ENCODE results near the gene PITPNC1.

Gene PITPNC1

GRCh38 chr17:67521775-67522069 lies 144.6 kb downstream of the PITPNC1 start:
- no peak overlapping the region for H3K9ac ChIP-seq (ENCODE audit: low read depth, low read length)
- no peaks in the 10 kb centered on the region for H3K36me3 ChIP-seq (ENCODE audit: insufficient read depth, low read length)
- H3K9me3 ChIP-seq (replicated peaks; ENCODE audit: low read length), result peaks cover 4% of the 10 kb centered on the region
- peaks cover 19% of the 10 kb centered on the region for H3K4me1 ChIP-seq (ENCODE audit: control insufficient read depth, insufficient read depth, low read length)
- no peaks in the 10 kb centered on the region for H3K27me3 ChIP-seq (ENCODE audit: control insufficient read depth, insufficient read depth, low read length)
- H3K4me2 ChIP-seq (ENCODE audit: low read length), result no peak overlapping the region
- H3K4me3 ChIP-seq (ENCODE audit: low read length), result no peak overlapping the region

- H3K9me3 ChIP-seq (replicated peaks; ENCODE audit: low read length), result no peaks in the 10 kb centered on the region
- H3K36me3 ChIP-seq (ENCODE audit: insufficient read depth, low read length), result no peaks in the 10 kb centered on the region
- H3K4me1 ChIP-seq (ENCODE audit: control insufficient read depth, insufficient read depth, low read length), result peaks cover 19% of the 10 kb centered on the region
- H3K9ac ChIP-seq (ENCODE audit: low read depth, low read length), result no peak overlapping the region
- H3K4me2 ChIP-seq (ENCODE audit: low read length), result no peak overlapping the region
- H3K27me3 ChIP-seq (ENCODE audit: control insufficient read depth, insufficient read depth, low read length), result no peaks in the 10 kb centered on the region
- H3K4me3 ChIP-seq (ENCODE audit: low read length), result no peak overlapping the region
Measured at GRCh38 chr17:67523101-67523500, 146.0 kb downstream of the PITPNC1 start.

- H3K4me1 ChIP-seq (ENCODE audit: control insufficient read depth, insufficient read depth, low read length), result peaks cover 27% of the 10 kb centered on the region
- H3K9ac ChIP-seq (ENCODE audit: low read depth, low read length), result no peak overlapping the region
- no peaks in the 10 kb centered on the region for H3K27me3 ChIP-seq (ENCODE audit: control insufficient read depth, insufficient read depth, low read length)
- no peaks in the 10 kb centered on the region for H3K36me3 ChIP-seq (ENCODE audit: insufficient read depth, low read length)
- no peak overlapping the region for H3K4me2 ChIP-seq (ENCODE audit: low read length)
- H3K4me3 ChIP-seq (ENCODE audit: low read length), result no peak overlapping the region
- H3K9me3 ChIP-seq (replicated peaks; ENCODE audit: low read length), result no peaks in the 10 kb centered on the region
Measured at GRCh38 chr17:67525239-67526135, 148.4 kb downstream of the PITPNC1 start.

GRCh38 chr17:67526700-67527099 lies 149.6 kb downstream of the PITPNC1 start:
- no peak overlapping the region for H3K4me3 ChIP-seq (ENCODE audit: low read length)
- H3K36me3 ChIP-seq (ENCODE audit: insufficient read depth, low read length), result no peaks in the 10 kb centered on the region
- H3K9me3 ChIP-seq (replicated peaks; ENCODE audit: low read length), result no peaks in the 10 kb centered on the region
- no peak overlapping the region for H3K9ac ChIP-seq (ENCODE audit: low read depth, low read length)
- H3K4me2 ChIP-seq (ENCODE audit: low read length), result no peak overlapping the region
- peaks cover 21% of the 10 kb centered on the region for H3K4me1 ChIP-seq (ENCODE audit: control insufficient read depth, insufficient read depth, low read length)
- no peaks in the 10 kb centered on the region for H3K27me3 ChIP-seq (ENCODE audit: control insufficient read depth, insufficient read depth, low read length)

- no peaks in the 10 kb centered on the region for H3K9me3 ChIP-seq (replicated peaks; ENCODE audit: low read length)
- peaks cover 34% of the 10 kb centered on the region for H3K4me1 ChIP-seq (ENCODE audit: control insufficient read depth, insufficient read depth, low read length)
- peak overlapping the region; percentile 53 for H3K4me3 ChIP-seq (ENCODE audit: low read length)
- H3K36me3 ChIP-seq (ENCODE audit: insufficient read depth, low read length), result no peaks in the 10 kb centered on the region
- H3K9ac ChIP-seq (ENCODE audit: low read depth, low read length), result peak overlapping the region; percentile 64
- peak overlapping the region; percentile 77 for H3K4me2 ChIP-seq (ENCODE audit: low read length)
- H3K27me3 ChIP-seq (ENCODE audit: control insufficient read depth, insufficient read depth, low read length), result no peaks in the 10 kb centered on the region
Measured at GRCh38 chr17:67528751-67529436, 151.8 kb downstream of the PITPNC1 start.

- no peaks in the 10 kb centered on the region for H3K9me3 ChIP-seq (replicated peaks; ENCODE audit: low read length)
- no peaks in the 10 kb centered on the region for H3K27me3 ChIP-seq (ENCODE audit: control insufficient read depth, insufficient read depth, low read length)
- H3K36me3 ChIP-seq (ENCODE audit: insufficient read depth, low read length), result no peaks in the 10 kb centered on the region
- no peak overlapping the region for H3K9ac ChIP-seq (ENCODE audit: low read depth, low read length)
- peak overlapping the region; percentile 68 for H3K4me2 ChIP-seq (ENCODE audit: low read length)
- no peak overlapping the region for H3K4me3 ChIP-seq (ENCODE audit: low read length)
- H3K4me1 ChIP-seq (ENCODE audit: control insufficient read depth, insufficient read depth, low read length), result peaks cover 34% of the 10 kb centered on the region
Measured at GRCh38 chr17:67531291-67531690, 154.2 kb downstream of the PITPNC1 start.

GRCh38 chr17:67532326-67532871 lies 155.3 kb downstream of the PITPNC1 start:
- Histone ChIP-seq H3K4me3 (ENCODE audit: low read length) (no peak overlapping the region), H3K27me3 (ENCODE audit: control insufficient read depth, insufficient read depth, low read length) (no peaks in the 10 kb centered on the region), H3K9ac (ENCODE audit: low read depth, low read length) (no peak overlapping the region), H3K4me1 (ENCODE audit: control insufficient read depth, insufficient read depth, low read length) (peaks cover 34% of the 10 kb centered on the region), H3K9me3 (replicated peaks; ENCODE audit: low read length) (no peaks in the 10 kb centered on the region), H3K4me2 (ENCODE audit: low read length) (no peak overlapping the region), H3K36me3 (ENCODE audit: insufficient read depth, low read length) (no peaks in the 10 kb centered on the region)

GRCh38 chr17:67534941-67535340 lies 157.9 kb downstream of the PITPNC1 start:
- Histone ChIP-seq H3K36me3 (ENCODE audit: insufficient read depth, low read length) (no peaks in the 10 kb centered on the region), H3K9ac (ENCODE audit: low read depth, low read length) (no peak overlapping the region), H3K4me1 (ENCODE audit: control insufficient read depth, insufficient read depth, low read length) (peaks cover 20% of the 10 kb centered on the region), H3K27me3 (ENCODE audit: control insufficient read depth, insufficient read depth, low read length) (no peaks in the 10 kb centered on the region), H3K9me3 (replicated peaks; ENCODE audit: low read length) (no peaks in the 10 kb centered on the region), H3K4me2 (ENCODE audit: low read length) (no peak overlapping the region), H3K4me3 (ENCODE audit: low read length) (no peak overlapping the region)

GRCh38 chr17:67542219-67543114 lies 165.4 kb downstream of the PITPNC1 start:
- no peak overlapping the region for H3K4me2 ChIP-seq (ENCODE audit: low read length)
- no peaks in the 10 kb centered on the region for H3K27me3 ChIP-seq (ENCODE audit: control insufficient read depth, insufficient read depth, low read length)
- no peaks in the 10 kb centered on the region for H3K4me1 ChIP-seq (ENCODE audit: control insufficient read depth, insufficient read depth, low read length)
- no peak overlapping the region for H3K9ac ChIP-seq (ENCODE audit: low read depth, low read length)
- H3K36me3 ChIP-seq (ENCODE audit: insufficient read depth, low read length), result peaks cover 3% of the 10 kb centered on the region
- H3K4me3 ChIP-seq (ENCODE audit: low read length), result no peak overlapping the region
- H3K9me3 ChIP-seq (replicated peaks; ENCODE audit: low read length), result no peaks in the 10 kb centered on the region

GRCh38 chr17:67544364-67544955 lies 167.4 kb downstream of the PITPNC1 start:
- Histone ChIP-seq H3K9ac (ENCODE audit: low read depth, low read length) (no peak overlapping the region), H3K36me3 (ENCODE audit: insufficient read depth, low read length) (peaks cover 3% of the 10 kb centered on the region), H3K4me2 (ENCODE audit: low read length) (no peak overlapping the region), H3K27me3 (ENCODE audit: control insufficient read depth, insufficient read depth, low read length) (no peaks in the 10 kb centered on the region), H3K4me3 (ENCODE audit: low read length) (no peak overlapping the region), H3K9me3 (replicated peaks; ENCODE audit: low read length) (no peaks in the 10 kb centered on the region), H3K4me1 (ENCODE audit: control insufficient read depth, insufficient read depth, low read length) (no peaks in the 10 kb centered on the region)

Data from skeletal muscle satellite cell (primary cell).